ENCODE results near the gene SORCS2. TPM values are rescaled to one million over a fixed set of nuclear protein-coding genes. Genes with fewer than 3 reads are reported as not detected.

SORCS2 gene
- total RNA-seq, 1 experiment from 2014 or later: not detected

DNA sequence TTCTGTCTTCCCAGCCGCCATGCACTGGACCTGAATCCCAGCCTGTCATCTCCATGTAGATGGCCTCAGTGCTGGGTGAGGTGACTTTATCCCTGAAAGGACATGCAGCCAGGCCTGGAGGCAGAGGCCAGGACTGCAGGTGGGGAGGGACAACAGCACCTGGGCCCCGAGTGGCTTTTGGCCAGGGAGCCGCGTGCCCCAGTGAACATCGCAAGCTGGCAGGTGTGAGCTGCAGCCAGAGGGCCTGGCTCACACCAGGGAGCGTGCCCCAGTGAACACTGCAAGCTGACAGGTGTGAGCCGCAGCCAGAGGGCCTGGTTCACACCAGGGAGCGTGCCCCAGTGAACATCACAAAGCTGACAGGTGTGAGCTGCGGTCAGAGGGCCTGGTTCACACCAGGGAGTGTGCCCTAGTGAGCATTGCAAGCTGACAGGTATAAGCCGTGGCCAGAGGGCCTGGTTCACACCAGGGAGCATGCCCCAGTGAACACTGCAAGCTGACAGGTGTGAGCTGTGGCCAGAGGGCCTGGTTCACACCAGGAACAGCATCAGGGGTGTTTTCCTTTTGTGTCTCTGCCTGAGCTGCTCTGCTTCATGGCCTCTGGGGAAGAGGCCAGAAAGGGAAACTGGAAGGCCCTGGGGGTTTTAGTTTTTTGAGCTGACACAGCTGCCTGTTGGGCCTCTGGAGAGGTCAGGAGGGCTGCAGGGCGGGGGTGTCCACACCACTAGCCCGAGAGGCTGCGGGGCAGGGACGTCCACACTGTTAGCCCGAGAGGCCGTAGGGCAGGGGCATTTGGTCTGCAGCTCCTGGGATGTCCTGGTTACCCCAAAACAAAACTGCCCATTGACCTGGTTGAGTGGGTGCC is 265.1 kb downstream of the SORCS2 start:
- no peak for DNase-seq (ENCODE audit: extremely low read depth, low read depth)

DNA sequence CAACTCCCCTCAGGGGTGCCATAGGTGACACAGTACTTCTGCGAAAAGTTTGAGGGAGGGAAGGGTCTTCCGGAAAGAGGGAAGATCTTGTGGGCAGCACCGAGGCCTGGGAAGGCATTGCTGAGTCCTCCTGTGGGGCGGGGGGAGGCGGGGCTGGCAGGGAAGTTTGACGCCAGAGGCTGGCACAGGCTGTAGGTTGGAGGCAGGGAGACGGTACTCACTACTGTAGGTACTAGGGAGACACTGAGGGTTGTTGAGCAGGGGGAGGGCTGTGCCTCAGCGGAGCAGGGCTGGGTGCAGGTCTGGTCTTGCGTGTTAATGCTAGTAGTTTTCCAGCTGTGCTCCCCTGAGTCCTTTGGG is 265.7 kb downstream of the SORCS2 start:
- DNase-seq (ENCODE audit: extremely low read depth, low read depth): no peak

DNA sequence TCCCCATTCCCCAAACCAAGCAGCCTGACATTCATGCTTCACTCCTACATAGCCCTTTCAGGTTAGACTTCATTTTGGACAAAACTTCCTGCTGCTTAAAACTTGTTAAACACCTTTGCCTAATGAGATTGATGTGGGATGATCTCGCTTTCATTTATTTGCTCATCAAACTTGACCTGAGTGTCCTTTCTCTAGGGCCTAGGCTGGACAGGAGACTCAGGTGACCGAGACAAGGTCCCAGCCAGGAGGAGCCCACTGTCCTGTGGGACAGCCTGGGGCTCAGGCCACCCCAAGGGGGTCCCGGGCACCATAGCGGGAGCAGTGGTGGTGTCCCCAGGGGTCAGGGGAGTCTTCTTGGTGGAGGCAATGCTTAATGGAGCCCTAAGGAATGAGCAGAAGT is 266.1 kb downstream of the SORCS2 start:
- no peak for DNase-seq (ENCODE audit: extremely low read depth, low read depth)

DNA sequence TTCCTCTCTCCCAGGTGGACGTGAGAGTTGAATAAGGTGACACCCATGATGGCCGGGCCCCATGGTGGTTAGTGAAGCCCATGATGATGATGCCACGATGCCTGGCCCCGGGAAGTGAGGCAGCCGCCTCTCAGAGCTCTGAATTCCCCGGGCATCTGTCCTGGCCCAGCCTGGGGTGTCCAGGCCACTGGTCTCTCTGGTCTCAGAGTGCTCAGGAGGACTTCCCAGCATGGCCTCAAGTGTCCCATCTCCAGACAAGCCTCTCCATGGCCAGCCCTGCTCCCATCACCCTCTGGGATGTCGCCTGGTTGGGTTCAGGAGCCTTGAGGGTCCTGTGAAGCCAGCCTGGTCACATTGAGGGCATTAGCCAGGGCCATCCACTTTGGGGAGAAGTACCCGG is 267.1 kb downstream of the SORCS2 start:
- DNase-seq (ENCODE audit: extremely low read depth, low read depth): no peak

- no peak for DNase-seq (ENCODE audit: extremely low read depth, low read depth)
These were observed 268.2 kb downstream of the SORCS2 start for GRCh38 chr4:7460566-7460965.

- DNase-seq (ENCODE audit: extremely low read depth, low read depth): no peak
These were observed 268.9 kb downstream of the SORCS2 start for GRCh38 chr4:7461230-7461629.

GRCh38 chr4:7462509-7462971 is 270.2 kb downstream of the SORCS2 start:
- no peak for DNase-seq (ENCODE audit: extremely low read depth, low read depth)

DNA sequence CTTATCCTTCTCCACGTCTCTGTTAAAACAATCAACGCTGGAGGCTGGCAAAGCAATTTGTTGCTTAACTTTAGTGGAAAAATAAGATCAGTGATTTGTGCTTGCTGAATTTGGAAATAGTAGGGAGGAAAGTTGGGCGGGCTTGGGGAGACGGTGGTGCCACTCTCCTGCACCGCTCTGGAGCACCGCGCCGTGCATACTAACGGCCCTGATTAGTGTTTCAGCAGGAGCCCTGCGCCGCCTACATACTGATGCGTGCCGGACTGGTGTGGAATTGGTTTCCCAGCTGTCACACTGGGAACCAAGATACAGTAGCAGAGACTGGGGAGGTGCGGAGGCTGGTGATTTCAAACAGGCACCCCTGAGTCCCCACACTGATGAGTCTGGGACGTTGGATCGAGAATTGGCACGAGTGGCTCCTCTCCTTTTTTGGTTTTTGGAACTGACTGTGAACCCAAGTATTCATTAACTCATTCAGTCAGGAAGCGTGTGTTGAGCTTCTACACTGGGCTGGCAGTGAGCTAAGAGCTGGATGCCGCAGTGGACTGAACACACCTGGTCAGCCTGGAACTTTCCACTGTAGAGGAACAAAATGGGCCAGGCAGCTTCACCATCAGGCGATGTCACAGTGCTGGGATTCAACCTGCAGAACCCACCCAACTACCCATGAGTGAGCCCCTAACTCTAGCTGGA is 271.4 kb downstream of the SORCS2 start:
- no peak for DNase-seq (ENCODE audit: extremely low read depth, low read depth)

GRCh38 chr4:7464259-7464655 is 271.9 kb downstream of the SORCS2 start:
- DNase-seq (ENCODE audit: extremely low read depth, low read depth): no peak

DNA sequence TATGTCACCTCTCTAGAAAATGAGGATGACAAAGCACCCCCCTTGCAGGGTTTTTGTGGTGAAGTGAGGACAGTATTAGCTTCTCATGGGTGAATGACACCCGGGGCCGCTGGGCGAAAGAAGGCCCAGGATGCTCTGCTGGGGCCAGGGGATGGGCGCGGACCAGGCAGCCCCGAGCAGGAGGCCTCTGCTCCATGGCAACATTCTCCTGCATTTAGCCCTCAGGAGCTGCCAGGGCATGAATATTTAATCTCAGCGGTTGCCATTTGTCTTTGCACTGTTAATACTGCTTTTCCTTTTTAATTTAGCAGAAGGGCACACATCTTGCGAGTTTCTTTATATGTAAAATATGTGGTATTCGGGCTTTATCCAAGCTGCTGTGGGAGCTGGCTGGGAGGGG is 272.7 kb downstream of the SORCS2 start:
- DNase-seq (ENCODE audit: extremely low read depth, low read depth): no peak

GRCh38 chr4:7466215-7466614 is 273.9 kb downstream of the SORCS2 start:
- DNase-seq (ENCODE audit: extremely low read depth, low read depth): no peak

GRCh38 chr4:7466904-7467303 is 274.6 kb downstream of the SORCS2 start:
- DNase-seq (ENCODE audit: extremely low read depth, low read depth): no peak

DNA sequence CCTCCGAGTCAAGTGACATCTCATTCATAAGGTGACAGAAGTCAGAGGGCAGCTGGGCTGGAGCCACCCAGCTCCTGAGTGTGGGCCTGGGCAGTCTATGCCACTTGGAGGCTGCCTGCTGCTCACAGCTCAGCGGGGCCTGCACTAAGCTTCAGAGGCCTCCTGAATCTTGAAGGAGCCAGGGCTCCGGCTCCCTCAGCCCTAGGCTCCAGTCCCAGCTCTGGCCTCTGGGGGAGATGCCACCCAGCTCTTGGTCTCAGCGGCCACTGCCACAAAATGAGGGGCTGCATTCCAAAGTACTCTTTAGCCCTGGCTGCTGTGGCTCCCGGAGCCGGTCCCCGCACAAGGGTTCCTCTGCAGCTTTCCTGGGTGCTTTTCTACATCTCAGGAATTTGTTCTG is 275.1 kb downstream of the SORCS2 start:
- DNase-seq (ENCODE audit: extremely low read depth, low read depth): no peak

DNA sequence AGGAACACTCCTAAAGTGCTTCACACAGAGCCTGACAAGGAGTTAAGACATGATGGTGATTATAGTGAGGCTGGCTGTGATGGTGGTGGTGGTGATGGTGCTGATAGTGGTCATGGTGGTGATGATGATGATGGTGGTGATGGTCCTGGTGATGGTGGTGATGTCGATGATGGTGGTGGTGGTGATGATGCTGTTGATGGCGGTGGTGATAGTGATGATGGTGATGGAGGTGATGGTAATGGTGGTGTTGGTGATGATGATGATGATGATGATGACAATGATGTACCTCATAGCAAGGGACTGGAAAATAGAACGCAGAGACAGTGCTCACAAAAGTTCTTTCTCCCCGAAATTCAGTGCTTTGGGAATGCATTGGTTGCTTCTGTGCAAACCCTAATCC is 276.7 kb downstream of the SORCS2 start:
- no peak for DNase-seq (ENCODE audit: extremely low read depth, low read depth)

- no peak for DNase-seq (ENCODE audit: extremely low read depth, low read depth)
These were observed 277.8 kb downstream of the SORCS2 start for GRCh38 chr4:7470111-7470510.

DNA sequence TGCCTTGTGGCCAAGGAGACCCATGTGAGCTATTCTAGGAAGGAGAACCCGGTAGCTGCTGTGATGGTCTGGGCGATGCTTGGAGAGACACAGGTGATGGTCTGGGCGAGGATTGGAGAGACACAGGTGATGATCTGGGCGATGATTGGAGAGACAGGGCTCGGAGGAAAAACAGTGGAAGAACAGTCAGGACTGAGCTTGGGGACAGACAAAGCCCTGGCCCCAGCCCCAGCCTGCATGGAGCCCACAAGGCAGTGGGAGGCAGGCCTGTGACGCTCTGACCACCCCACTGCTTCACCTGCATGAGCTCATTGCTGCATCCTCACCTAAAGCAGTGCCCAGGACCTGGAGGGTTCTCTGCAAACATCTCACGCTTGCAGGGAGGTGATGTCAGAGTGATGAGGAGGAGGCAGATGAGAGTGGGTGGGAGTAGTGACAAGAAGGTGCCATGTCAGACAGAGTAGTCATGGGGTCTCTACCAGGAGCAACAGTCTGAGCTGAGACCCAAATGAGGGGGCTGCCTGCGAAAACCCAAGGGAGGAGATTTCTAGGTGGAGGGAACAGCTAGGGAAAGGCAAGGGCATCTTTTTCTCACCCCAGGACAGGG is 278.3 kb downstream of the SORCS2 start:
- no peak for DNase-seq (ENCODE audit: extremely low read depth, low read depth)

DNA sequence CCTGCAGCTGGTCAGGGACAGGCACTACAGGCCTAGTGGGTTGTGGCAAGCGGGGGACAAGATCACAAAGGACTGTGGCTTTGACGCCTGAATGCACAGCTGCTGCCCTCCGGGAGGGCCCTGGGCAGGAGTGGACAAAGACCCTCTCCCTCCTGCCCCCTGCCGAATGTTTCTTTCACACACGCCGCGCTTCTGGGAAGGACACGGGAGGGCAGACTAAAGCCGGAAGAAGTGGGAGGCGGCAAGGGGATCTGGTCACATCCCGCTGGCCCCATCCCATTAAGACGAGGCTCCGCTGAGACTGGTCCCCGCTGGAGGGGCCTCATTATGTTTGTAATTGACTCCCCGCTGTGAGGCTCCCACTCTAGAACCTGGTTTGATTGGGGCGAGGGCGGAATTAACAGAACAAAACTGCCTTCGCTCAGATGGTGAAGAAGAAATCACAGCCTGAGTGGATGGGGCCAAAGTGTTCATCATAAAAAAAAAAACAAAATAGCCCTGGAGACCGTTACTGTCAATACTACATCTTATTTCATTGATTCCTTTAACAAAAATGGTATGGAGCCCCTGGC is 280.2 kb downstream of the SORCS2 start:
- no peak for DNase-seq (ENCODE audit: extremely low read depth, low read depth)

GRCh38 chr4:7473081-7473480 is 280.7 kb downstream of the SORCS2 start:
- no peak for DNase-seq (ENCODE audit: extremely low read depth, low read depth)

- DNase-seq (ENCODE audit: extremely low read depth, low read depth): no peak
These were observed 282.0 kb downstream of the SORCS2 start for GRCh38 chr4:7474320-7474719.

GRCh38 chr4:7475207-7475606 is 282.9 kb downstream of the SORCS2 start:
- DNase-seq (ENCODE audit: extremely low read depth, low read depth): no peak

DNA sequence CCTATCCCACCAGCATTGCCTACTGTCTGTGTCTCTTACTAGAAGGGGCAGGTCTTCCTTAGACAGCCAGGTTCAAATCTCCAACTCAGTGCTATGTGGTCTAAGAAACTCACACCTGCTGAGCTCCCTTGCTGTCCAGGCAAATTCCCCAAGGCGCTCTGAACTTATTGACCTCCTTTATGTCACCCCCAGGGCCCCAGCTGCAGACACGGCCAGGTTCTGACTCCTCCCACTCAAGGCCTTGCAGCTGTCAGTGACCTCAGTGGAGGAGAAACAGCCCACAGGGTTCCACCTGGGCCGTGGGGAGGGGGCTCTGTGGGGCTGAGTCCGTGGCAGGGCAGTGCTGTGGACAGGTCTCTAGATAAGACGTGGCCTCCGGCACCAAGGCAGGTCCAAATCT is 284.5 kb downstream of the SORCS2 start:
- no peak for DNase-seq (ENCODE audit: extremely low read depth, low read depth)
